LoVo (cell line): ENCODE results near the gene SLIT3.

Experiments
- DNase-seq: peaks from one replicate; pipeline ENCODE4 v3.0.0-alpha.2; 2016; ENCODE audit warnings: low spot score

Gene SLIT3

DNA sequence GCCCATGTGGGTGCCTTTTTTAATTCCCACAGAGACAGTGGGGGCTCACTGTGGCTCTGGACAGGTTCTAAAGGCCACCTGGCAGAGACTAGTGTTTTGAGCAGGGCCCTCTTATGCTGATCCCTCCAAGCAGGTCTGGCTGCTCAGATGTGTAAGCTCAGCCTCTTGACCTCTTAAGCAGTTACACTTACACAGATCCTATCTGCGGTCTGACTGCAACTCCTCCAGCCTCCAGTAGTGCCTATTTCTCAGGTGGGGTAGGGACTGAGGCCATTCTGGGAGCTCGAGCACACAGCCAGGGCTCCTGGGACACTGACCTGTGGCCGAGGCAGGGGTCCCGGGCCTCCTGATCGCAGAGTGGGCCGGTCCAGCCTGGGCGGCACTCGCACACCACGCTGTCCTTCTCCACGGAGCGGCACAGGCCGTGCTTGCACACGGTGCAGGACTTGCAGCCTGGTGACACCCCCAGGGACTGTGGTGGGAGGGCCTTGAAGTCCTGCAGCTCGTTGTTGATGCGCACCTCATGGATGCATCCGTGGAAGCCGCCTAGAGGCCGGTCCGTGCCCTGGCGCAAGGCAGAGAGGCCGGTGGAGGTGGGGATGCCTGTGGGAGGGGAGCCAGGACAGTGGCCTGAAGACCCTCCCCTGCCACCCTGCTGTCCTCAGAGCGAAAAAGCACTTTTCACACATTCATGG lies 629.9 kb downstream of the SLIT3 start:
- no peak for DNase-seq

DNA sequence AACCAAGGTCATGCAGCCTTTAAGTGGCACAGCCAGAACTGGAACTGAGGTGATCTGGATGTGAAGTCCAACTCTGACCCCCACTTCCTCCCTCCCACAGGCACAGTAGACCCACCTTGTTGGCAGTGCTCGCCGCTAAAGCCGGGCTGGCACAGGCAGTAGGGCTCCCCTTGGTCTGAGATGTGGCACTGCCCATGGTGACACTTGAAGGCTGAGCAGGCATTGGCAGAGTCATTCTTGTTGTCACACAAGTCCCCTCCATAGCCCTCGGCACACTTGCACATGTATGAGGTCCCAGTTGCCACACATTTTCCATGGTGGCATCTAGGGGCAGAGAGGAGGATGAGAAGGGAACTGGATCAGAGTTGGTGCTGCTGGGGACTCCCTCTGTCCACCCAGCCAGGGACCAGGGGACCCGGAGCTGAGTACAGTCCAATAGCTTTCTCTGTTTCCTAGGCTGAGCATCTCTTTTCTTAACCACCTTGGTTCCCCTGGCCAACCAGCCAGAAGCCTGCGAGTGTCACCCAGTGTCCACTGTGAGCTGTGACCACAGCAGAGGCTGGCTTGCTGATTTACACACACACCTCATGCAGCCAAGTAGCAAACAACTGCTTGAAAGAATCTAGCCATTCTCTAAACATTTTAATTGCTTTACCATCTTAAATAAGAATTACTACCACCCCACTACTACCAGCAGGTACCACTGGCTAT lies 631.1 kb downstream of the SLIT3 start:
- DNase-seq, result no peak

DNA sequence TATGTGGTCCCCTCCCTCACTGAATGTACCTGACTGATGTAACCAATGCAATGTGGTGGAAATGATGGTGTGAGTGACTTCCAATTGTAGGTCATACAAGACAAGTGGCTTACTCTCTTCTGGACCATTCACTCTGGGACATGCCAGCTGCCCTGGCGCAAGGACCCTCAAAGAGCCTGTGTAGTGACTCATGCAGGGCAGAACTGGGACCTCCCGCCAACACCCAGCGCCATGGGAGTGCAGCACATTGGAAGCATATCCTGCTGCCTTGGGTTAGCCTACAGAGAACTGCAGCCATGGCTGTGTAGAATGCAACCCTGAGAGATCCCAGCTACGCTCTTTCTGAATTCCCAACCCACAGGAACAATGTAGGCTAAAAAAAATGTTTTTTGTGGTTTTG lies 631.8 kb downstream of the SLIT3 start:
- no peak for DNase-seq

- no peak for DNase-seq
Measured at GRCh38 chr5:168668078-168668477, 632.9 kb downstream of the SLIT3 start.

DNA sequence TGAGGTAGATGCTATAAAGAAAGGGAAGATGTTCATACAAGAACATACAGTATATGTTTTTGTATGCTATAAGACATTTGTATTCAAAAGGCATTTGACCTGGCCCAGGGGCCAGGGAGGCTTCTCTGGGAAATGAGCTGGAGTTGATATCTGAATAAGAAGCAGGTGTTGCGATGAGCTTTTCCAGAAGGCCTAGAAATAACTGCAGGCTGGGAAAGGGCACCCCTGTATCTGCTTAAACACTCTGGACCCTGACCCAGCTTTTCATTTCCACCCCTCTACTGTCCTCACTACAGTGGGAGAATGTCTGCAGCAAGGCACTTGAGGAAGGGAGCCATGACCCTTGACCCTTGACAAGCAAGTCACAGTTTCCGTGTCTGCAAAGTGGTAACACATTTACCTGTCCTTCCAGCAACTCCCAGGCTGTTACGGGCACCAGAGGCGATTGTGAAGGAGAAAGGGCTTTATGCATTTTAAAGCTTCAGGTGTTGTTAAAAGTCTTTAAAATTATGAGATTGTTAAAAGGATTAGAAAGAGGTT lies 633.6 kb downstream of the SLIT3 start:
- DNase-seq, result no peak

- DNase-seq, result no peak
Measured at GRCh38 chr5:168666356-168666755, 634.6 kb downstream of the SLIT3 start.

DNA sequence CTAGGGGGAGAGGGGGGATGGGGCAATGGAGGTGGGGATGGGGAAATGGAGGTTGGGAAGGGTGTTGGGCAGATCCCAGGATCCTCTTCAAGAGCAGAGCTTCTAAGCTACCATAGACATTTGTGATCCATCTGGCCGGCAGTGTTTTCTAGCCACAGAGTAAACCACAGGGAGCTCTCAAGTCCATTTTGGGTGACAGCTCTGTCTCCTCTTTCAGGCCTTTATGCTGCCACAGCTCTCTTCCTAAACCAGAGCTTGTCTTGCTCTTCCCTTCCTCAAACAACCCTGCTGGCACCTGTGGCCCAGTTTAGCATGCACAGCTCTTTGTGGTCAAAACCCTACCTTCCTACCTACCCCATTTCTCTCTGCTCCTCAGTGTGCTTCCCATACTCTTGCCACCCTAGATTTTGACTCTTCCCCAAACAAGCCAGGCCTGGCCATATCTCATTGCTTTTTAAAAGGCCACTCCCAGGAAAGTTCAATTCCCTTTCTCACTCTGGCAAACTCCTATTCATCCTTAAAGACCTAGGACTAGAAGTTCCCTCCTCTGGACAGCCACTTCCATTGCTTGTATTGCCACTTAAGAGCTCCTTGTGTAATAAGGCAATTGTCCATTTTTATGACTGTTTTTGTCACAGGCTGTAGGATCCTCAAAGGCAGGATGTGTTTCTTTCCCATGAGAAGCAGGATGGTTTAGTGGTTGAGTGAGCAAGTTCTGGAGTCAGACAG lies 637.5 kb downstream of the SLIT3 start:
- no peak for DNase-seq

DNA sequence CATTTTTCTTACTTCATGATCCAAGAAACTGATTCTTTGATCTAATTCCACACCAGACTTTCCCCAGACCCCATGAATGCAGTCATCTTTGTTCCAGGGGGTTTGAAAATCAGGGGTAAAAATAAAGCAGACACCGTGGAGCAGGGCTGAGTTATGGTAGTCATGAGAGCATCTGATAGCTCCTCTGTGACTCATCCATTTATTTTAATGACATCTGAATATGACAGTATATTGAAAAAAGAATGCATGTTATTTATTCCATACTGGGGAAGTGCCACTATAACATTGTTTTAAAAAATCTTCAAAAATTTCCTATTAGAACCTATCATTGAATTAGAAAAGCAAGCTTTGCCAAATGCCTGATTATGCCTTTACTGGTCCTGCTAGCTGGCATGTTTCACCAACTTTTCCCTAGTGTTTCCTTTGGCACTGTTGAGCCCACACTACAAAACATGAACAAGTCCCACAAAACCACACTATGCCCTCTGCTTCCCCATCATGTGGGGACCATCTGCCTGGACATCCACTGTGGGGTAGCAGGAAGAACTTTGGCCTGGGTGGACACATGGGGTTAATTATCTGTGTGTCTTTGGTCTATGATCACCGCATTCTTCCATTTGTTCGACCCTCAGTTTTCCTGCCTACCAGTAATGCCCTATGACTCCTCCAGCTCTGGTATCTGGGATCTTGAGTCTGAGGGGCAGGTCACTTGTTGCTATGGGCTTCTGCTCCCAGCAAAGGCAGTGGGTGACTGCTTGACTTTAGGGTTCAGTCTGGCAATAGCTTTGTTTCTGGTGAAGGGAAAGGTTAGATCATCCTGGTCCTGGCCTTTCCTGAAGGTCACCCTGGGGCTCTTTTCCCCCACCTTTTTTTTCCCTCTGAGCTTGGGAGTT lies 639.1 kb downstream of the SLIT3 start:
- DNase-seq, result no peak

DNA sequence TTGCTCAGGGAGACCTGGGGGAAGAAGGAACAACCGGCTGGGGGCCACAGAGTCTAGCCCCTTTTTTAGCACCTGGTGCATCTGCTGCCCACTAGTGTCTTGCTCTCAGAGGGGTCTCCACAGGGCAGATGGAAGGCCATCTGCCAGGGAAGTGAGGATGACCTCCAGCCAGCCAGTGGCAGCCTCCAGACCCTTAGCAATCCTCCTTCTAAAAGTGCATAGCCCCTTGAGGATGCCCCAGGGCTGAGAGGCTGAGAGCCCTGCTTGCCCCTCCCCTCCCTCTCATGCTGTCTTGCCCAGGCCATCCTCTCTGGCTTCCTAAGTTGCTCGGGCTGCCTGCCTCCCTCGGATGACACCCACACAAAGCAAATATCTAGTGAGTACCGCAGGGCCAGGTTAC lies 640.2 kb downstream of the SLIT3 start:
- no peak for DNase-seq

DNA sequence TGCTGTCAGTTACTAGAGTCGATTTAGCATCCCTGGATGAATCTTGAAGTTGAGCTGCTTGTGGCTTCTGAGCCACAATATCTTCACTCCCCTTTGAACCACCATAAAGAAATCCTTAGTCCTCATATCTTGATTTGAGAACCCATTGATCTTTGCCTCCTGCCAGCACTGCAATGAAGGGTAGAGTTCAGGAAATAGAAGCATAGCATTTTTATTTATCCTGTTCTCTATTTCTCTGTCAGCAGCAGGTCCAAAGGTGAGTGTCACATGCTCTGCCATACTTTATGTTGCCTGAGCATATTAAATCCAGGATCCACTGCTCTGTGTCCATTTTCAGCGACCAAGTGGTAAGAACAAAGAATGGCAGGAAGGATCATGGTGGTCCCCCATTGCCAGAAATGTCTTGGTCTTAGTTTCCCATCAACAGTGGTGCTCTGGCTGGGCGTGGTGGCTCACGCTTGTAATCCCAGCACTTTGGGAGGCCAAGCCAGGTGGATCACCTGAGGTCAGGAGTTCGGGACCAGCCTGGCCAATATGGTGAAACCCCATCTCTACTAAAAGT lies 641.6 kb downstream of the SLIT3 start:
- DNase-seq, result peak; percentile 23

DNA sequence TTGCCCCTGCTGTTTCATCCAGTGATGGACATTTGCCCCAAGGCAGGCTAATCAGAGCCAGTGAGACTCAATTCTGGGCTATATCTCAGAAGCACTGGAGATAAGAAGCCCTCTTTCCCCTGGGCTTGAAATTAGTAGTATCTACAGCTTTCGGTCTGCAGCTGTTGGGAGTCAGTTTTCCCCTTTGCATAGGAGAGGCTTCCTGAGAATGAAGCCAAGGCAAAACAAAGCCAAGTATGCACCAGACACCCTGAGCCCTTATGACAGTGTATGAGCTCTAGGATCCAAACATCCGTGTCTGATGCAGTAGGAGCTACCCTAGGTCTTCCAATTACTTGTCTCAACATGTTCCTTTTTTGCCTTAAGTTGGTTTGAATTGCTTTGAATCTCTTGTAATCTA lies 642.5 kb downstream of the SLIT3 start:
- no peak for DNase-seq

DNA sequence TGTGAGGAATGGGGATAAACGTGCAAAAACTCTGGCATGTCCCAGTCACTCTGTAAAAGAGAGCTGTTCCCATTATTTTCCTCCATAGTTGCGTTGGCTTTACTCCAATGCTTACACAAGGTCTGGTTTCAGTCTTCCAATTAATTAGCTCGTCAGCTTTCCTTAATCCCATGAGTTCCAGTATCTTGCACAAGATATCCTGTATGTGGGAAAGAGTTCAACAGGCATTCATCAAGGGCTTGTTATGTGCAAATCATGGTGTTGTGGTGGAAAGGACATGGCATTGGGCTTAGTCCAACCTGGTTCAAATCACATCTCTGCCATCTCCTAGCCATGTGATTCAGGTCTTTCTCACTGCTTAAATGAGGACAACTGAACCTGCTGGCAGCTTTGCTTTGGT lies 644.3 kb downstream of the SLIT3 start:
- DNase-seq, result peak; percentile 74

GRCh38 chr5:168655316-168655715 lies 645.6 kb downstream of the SLIT3 start:
- DNase-seq, result no peak

DNA sequence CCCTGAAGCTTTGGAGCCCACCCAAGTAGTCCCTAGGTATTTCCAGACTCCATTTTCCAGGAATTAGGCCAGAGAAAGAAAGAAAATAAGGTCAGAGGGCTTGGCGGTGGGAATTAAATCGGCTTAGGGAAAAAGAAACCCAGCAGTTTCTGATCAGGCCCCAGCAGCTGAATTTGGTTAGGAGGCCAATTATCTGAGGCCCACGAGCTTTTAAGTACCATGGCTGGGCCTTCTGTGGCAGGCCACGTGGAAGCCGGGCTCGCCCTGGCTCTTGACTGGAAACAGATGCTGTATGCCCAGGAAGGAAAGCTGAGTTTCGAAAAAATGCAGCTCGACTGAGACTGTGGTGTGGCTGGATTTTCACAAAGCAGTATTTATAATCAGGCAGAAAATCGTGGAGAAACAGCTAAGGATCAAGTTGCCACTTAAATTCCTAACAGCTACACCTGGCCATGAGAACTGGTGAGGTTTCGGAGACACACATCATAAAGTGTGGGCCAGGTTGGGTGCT lies 646.7 kb downstream of the SLIT3 start:
- no peak for DNase-seq

- no peak for DNase-seq
Measured at GRCh38 chr5:168653626-168654025, 647.3 kb downstream of the SLIT3 start.

DNA sequence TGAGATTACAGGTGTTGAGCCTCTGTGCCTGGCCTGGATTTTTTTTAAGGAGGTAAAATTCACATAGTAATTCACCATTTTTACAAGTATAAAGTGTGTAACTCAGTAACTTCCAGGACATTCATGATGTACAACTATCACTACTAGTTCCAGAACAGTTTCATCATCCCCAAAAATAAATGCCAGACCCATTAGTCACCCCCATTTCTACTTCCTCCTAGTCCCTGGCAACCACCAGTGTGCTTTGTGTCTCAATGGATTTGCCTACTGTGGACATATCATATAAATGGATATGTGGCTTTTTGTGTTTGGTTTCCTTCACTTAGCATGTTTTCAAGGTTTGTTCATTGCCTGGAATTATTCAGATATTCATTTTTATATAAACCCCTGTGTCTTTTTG lies 649.3 kb downstream of the SLIT3 start:
- peak; percentile 32 for DNase-seq

- DNase-seq, result no peak
Measured at GRCh38 chr5:168649306-168649705, 651.6 kb downstream of the SLIT3 start.

GRCh38 chr5:168648576-168648975 lies 652.4 kb downstream of the SLIT3 start:
- DNase-seq, result no peak

GRCh38 chr5:168648016-168648415 lies 652.9 kb downstream of the SLIT3 start:
- no peak for DNase-seq

GRCh38 chr5:168647083-168647482 lies 653.9 kb downstream of the SLIT3 start:
- DNase-seq, result peak; percentile 52

GRCh38 chr5:168646335-168646734 lies 654.6 kb downstream of the SLIT3 start:
- DNase-seq, result no peak
